Erythroblast (primary cell): ENCODE results near the gene RDH13.

Experiments used
- GATA1 ChIP-seq: IDR thresholded peaks from 2 replicates; pipeline ENCODE4 v1.6.1; 2011; ENCODE audit warnings: low read depth, mild to moderate bottlenecking, control low read depth, low read length, moderate library complexity
- POLR2A ChIP-seq: IDR thresholded peaks from 2 replicates; pipeline ENCODE4 v1.6.1; 2011; ENCODE audit warnings: mild to moderate bottlenecking, low read length

DNA sequence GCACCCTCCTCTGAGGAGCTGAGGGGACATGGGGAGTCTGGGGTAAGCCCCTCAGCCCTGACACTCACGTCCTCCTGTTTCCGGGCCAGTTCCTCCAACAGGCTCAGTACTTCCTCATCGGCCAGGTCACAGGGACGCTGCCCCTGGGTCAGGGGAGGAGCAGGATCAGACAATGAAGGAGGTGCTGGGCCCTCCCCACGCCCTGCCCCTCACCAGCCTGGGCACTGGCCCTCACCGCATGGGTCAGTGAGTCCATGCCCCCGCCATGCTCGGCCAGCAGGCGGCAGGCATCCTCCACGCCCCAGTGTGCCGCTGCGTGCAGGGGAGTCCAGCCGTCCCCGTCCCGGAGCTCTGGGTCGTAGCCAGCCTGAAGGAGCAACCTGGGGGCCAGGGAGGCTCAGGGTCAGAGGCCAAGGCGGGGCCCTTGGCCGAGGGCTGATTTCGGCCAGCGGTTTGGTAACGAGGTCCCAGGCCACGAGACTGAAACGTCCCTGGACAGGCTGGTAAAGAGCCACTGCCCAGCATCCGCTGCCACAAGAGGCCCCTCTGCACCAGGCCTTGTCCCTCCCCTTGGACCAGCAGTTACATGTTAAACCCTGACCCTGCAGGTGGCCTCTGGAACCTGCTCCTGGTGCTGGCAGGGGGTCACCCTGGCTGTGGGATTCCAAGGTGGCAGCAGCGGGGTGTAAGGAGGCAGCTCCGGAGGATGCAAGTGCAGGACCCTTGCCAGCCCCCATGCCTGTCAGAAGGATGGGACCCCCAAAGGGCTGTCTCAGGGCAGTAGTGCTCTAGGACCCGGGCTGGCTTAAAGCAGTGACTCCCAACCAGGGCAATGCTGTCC is 36.0 kb upstream of the RDH13 start:
- TF ChIP-seq POLR2A: no peak
- TF ChIP-seq GATA1: no peak
